Neural progenitor cell (in vitro differentiated cells): ENCODE measurements around the gene ARAF.
"Not testable (repeated sequence)": the region's sequence is repeated elsewhere in the genome, so short reads cannot be mapped to it uniquely, and the experiment has no call there.

Experiments used
- EZH2phosphoT487 ChIP-seq: fragments of 200-600 bp; sonication (generic); IDR thresholded peaks from 2 replicates; pipeline ENCODE4 v1.6.1; 2017; ENCODE audit warnings: antibody characterized with exemption
- TF ChIP-seq, protein P1 (sequence below): fragments of 200-600 bp; sonication (generic); IDR thresholded peaks from 2 replicates; pipeline ENCODE4 v1.5.1; 2017; ENCODE audit warnings: antibody characterized with exemption, mild to moderate bottlenecking

DNA sequence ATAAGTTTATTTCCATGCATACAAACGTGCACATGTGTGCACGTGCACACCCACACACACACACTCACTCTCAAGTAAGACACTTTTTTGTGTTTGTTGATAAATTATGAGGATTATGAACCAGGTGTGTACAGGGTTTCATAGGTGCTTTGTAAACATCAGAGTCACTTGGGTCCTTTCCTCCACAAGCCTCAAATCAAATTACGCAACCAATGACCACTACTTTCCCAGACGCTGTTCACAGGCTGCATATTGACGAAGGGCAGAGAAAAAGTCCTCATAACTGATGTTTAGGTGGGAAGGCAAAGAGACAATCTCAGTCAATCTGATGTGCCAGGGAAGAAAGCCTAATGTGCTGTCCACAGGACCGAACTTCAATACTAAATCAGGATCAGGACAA is 48.6 kb upstream of the ARAF start:
- TF ChIP-seq, protein P1, sequence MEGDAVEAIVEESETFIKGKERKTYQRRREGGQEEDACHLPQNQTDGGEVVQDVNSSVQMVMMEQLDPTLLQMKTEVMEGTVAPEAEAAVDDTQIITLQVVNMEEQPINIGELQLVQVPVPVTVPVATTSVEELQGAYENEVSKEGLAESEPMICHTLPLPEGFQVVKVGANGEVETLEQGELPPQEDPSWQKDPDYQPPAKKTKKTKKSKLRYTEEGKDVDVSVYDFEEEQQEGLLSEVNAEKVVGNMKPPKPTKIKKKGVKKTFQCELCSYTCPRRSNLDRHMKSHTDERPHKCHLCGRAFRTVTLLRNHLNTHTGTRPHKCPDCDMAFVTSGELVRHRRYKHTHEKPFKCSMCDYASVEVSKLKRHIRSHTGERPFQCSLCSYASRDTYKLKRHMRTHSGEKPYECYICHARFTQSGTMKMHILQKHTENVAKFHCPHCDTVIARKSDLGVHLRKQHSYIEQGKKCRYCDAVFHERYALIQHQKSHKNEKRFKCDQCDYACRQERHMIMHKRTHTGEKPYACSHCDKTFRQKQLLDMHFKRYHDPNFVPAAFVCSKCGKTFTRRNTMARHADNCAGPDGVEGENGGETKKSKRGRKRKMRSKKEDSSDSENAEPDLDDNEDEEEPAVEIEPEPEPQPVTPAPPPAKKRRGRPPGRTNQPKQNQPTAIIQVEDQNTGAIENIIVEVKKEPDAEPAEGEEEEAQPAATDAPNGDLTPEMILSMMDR = not testable (repeated sequence)
- TF ChIP-seq EZH2phosphoT487 = not testable (repeated sequence)
